ENCODE measurements around the gene EFHC1. TPM values are rescaled to one million over a fixed set of nuclear protein-coding genes. Genes with fewer than 3 reads are reported as not detected.

EFHC1 gene
- total RNA-seq, 1 donor from 2014 or later, result 22.7 TPM

DNA sequence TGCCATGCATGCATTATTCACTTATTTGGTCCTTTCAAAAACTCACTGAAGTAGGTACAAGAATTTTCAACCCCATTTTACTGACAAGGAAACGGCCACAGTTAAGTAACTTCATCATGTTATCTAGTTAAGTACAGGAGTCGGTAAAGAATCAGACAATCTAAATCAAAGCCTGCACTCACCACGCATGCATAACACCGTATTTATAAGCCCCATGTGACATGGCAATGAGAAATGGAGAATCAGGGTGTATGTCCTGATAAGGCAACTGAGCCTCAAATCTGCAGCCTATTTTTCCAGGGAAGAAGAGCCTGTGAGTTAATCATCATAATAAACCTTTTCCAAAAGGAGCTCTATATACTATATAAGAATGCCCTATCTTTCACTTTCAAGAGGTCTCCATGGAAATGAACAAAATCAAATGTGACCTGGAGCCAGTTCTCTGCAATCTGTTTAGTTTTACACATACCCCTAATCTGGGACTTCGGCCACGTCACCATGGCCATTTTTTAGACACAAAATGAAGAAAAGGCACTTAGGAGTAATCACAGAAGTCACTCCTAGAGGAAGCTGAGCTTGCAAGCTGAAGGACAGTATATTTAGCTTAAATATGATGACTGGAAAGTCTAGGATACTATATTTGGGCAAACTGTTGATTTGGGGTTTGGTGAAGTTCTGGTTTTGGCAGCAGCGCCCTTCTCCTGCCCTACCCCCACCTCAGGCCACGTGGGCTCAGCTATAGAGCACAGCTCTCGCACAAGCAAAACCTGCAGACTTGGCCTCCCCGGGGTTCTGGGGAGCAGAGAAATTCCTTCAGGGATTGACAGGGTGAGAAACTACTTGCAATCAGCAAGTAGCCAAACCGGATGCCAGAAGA, 137.5 kb downstream of the EFHC1 start:
- no peak for DNase-seq

DNA sequence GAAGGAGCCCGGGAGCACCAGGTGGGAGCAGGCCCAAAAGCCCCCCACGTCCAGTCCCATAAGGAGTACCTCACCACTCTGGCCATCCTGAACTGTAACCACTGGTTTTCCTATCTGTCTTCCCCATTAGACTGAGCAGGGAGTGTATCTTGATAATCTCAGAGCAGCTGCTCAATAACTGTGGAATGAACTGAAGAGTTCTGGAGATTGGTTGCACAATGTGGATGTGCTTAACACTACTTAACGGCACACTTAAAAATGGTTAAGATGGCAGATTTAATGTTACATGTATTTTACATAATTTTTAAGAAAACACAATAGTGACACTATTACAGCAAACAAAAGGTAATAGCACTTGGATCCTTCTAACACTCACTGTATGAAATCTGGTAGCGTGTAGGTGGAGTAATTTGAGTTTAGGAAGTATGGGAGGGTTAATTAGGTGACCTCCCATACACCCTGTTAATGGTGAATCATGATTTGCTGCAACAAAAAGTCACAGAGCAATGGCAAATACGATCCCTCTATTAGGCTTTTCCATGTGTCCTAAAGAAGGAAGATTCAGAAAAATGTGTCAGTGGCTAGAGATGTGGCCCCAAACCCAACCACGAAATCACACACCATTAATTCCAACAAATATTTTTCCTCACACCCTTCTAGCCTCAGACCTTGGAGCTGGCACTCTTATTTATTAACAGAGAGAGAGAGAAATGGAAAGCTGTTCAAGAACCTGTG, 138.3 kb downstream of the EFHC1 start:
- DNase-seq, result no peak

DNA sequence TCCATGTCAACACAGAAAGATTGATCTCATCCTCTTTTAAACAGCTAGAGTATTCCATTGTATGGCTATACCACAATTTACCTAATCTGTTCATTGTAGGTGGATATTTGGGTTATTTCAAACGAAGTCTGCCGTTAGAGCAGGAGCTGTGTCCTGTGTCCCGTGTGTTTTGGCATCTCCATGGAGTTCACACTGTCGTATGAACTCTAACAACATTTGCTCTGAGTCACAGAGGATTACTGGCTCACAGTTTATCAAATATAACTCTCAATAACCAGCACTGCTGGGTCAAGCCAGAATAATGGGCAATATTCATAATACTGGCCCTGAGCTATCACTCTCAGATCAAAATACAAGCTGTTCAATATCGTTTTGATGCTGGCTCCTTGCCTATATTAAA, 140.3 kb downstream of the EFHC1 start:
- DNase-seq, result no peak

GRCh38 chr6:52562911-52563310, 142.8 kb downstream of the EFHC1 start:
- no peak for DNase-seq

- DNase-seq, result no peak
Measured at GRCh38 chr6:52564856-52565255, 144.7 kb downstream of the EFHC1 start.

GRCh38 chr6:52566201-52566600, 146.1 kb downstream of the EFHC1 start:
- no peak for DNase-seq

DNA sequence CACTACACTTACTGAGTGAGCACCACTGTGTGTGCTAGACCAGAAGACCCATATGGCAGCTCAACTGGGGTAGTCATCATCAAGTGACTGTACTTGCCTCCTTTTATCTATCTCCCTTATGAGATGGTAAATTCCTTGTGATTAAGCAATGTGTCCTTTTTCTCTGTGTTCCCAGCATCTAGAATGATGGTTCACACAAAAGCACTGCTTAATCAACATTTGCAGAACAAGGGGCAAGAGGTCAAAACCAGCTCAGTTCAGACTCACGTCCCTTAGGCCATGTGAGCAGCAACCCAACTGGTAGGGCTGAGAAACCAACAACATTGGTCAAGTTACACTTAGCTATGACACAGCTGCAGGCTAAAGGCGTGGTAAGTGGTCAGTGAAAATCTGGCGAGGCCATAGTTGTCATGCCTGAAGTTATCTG, 146.7 kb downstream of the EFHC1 start:
- no peak for DNase-seq

DNA sequence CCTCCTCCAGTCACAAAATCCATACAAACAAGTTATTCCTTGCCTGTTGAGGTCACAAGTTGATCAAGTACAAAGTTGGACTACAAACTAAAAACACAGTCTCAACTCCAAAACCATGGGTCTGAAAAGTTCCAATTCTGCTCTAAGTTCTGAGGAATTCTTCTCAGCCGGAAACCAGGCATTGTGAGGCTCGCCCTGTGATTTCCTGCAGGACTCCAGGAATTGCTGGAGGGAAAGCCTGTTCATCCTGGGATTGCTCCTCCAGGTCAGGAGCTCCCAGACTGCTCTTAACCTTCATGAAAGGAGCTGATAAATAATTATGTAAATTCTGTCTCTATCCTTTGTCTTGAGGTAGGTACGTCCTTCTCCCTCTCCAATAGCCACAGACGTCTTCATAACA, 148.2 kb downstream of the EFHC1 start:
- no peak for DNase-seq

GRCh38 chr6:52570291-52570700, 150.2 kb downstream of the EFHC1 start:
- peak; percentile 32 for DNase-seq

GRCh38 chr6:52571099-52571755, 151.1 kb downstream of the EFHC1 start:
- no peak for DNase-seq

DNA sequence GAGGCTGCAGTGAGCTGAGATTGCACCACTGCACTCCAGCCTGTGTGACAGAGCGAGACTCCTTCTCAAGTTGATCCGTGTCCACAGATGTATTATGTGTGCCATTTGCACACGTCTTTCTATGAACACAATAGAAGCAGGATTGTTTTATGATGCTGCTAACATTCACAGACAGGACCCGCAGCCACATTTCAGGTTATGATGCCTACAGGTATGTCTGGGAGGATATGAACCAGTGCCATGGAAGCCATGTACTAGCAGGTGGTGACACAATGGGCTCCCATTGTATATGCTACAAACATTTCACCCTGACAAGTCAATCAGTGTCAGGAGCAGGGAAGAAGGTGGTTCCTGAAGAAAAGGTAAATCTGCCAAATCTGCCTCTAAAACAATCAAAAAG, 152.4 kb downstream of the EFHC1 start:
- no peak for DNase-seq

GRCh38 chr6:52573295-52573694, 153.2 kb downstream of the EFHC1 start:
- peak; percentile 29 for DNase-seq

Other genes with a start within 250 kb of the EFHC1 start
- not detected for gene IL17A, start 234.0 kb upstream of the EFHC1 start, total RNA-seq
- not detected for gene IL17F, start 175.8 kb upstream of the EFHC1 start, total RNA-seq
- gene MCM3, start 135.6 kb upstream of the EFHC1 start, total RNA-seq, result 40.9 TPM
- 4.1 TPM for gene PAQR8, start 58.2 kb upstream of the EFHC1 start, total RNA-seq
- 16.8 TPM for gene TRAM2, start 156.7 kb downstream of the EFHC1 start, total RNA-seq